H9 (cell line): ENCODE measurements around the gene CCDC157. TPM values are rescaled to one million over a fixed set of nuclear protein-coding genes. Genes with fewer than 3 reads are reported as not detected.
A peak's percentile ranks its signal among the peaks of the same experiment; 100 is the strongest.

Experiments used
- DNase-seq: peaks from one replicate; pipeline ENCODE4 v3.0.0-alpha.2; 2017
- H2AFZ ChIP-seq: one replicate; pipeline ENCODE4 v1.6.1; 2013; ENCODE audit warnings: mild to moderate bottlenecking, low read length, control low read depth, moderate library complexity
- H2AK5ac ChIP-seq: 2 replicates; pipeline ENCODE4 v1.6.1; 2013; ENCODE audit warnings: low read length, control low read depth, mixed read lengths; ENCODE audit not compliant: insufficient read length
- H2BK120ac ChIP-seq: one replicate; pipeline ENCODE4 v1.6.1; 2013; ENCODE audit warnings: low read depth, mild to moderate bottlenecking, low read length, control low read depth, inconsistent platforms; ENCODE audit not compliant: poor library complexity, severe bottlenecking
- H2BK12ac ChIP-seq: 2 replicates; pipeline ENCODE4 v1.6.1; 2013; ENCODE audit warnings: low read length, control low read depth, mixed read lengths, low read depth; ENCODE audit not compliant: insufficient read length
- H2BK15ac ChIP-seq: 2 replicates; pipeline ENCODE4 v1.6.1; 2013; ENCODE audit warnings: low read depth, low read length, control low read depth
- H2BK20ac ChIP-seq: one replicate; pipeline ENCODE4 v1.6.1; 2013; ENCODE audit warnings: low read depth, mild to moderate bottlenecking, low read length, control low read depth, inconsistent platforms; ENCODE audit not compliant: poor library complexity, severe bottlenecking
- H2BK5ac ChIP-seq: 2 replicates; pipeline ENCODE4 v1.6.1; 2013; ENCODE audit warnings: low read length, control low read depth, mixed read lengths; ENCODE audit not compliant: insufficient read length
- H3K14ac ChIP-seq: 2 replicates; pipeline ENCODE4 v1.6.1; 2013; ENCODE audit warnings: low read length, control low read depth; ENCODE audit not compliant: insufficient read depth
- H3K18ac ChIP-seq: 2 replicates; pipeline ENCODE4 v1.6.1; 2013; ENCODE audit warnings: low read depth, mild to moderate bottlenecking, mixed read lengths, low read length, control low read depth; ENCODE audit not compliant: insufficient read length
- H3K23ac ChIP-seq: 2 replicates; pipeline ENCODE4 v1.6.1; 2013; ENCODE audit warnings: low read length, control low read depth, mixed read lengths, low read depth; ENCODE audit not compliant: insufficient read length
- H3K23me2 ChIP-seq: 2 replicates; pipeline ENCODE4 v1.6.1; 2013; ENCODE audit warnings: low read depth, mild to moderate bottlenecking, mixed read lengths, low read length, control low read depth; ENCODE audit not compliant: insufficient read length, poor library complexity, severe bottlenecking
- H3K27ac ChIP-seq: 2 replicates; pipeline ENCODE4 v1.5.1; 2013; ENCODE audit warnings: low read length, control low read depth, mixed read lengths, low read depth; ENCODE audit not compliant: insufficient read length
- H3K27me3 ChIP-seq: 2 replicates; pipeline ENCODE4 v1.6.1; 2013; ENCODE audit warnings: low read length, control low read depth, inconsistent platforms; ENCODE audit not compliant: insufficient read depth
- H3K4ac ChIP-seq: 2 replicates; pipeline ENCODE4 v1.6.1; 2013; ENCODE audit warnings: low read depth, mild to moderate bottlenecking, control low read depth, inconsistent platforms, low read length, moderate library complexity
- H3K4me1 ChIP-seq: 2 replicates; pipeline ENCODE4 v1.6.1; 2013; ENCODE audit warnings: low read length, control low read depth, inconsistent platforms; ENCODE audit not compliant: insufficient read depth
- H3K4me2 ChIP-seq: 2 replicates; pipeline ENCODE4 v1.6.1; 2013; ENCODE audit warnings: low read length, control low read depth, mixed read lengths; ENCODE audit not compliant: insufficient read length, insufficient read depth
- H3K56ac ChIP-seq: 2 replicates; pipeline ENCODE4 v1.6.1; 2013; ENCODE audit warnings: low read depth, mild to moderate bottlenecking, mixed read lengths, low read length, control low read depth; ENCODE audit not compliant: insufficient read length
- H3K79me1 ChIP-seq: 2 replicates; pipeline ENCODE4 v1.6.1; 2013; ENCODE audit warnings: low read depth, mild to moderate bottlenecking, moderate library complexity, low read length, control low read depth, inconsistent platforms; ENCODE audit not compliant: insufficient read depth, poor library complexity, severe bottlenecking
- H3K79me2 ChIP-seq: 2 replicates; pipeline ENCODE4 v1.6.1; 2013; ENCODE audit warnings: low read length, control low read depth, inconsistent platforms; ENCODE audit not compliant: insufficient read depth
- H3K9ac ChIP-seq: 2 replicates; pipeline ENCODE4 v1.6.1; 2013; ENCODE audit warnings: low read length, control low read depth, mixed read lengths; ENCODE audit not compliant: insufficient read length; ENCODE audit errors: extremely low read depth
- H3K9me3 ChIP-seq: one replicate; pipeline ENCODE4 v1.6.1; 2013; ENCODE audit warnings: low read depth, low read length, inconsistent platforms; ENCODE audit not compliant: control insufficient read depth
- H3T11ph ChIP-seq: one replicate; pipeline ENCODE4 v1.6.1; 2013; ENCODE audit warnings: mild to moderate bottlenecking, low read length, control low read depth, inconsistent platforms
- H4K20me1 ChIP-seq: one replicate; pipeline ENCODE4 v1.6.1; 2013; ENCODE audit not compliant: control insufficient read depth, insufficient read length, insufficient read depth
- H4K5ac ChIP-seq: 2 replicates; pipeline ENCODE4 v1.6.1; 2013; ENCODE audit warnings: low read depth, mild to moderate bottlenecking, mixed read lengths, low read length, control low read depth; ENCODE audit not compliant: insufficient read length
- H4K8ac ChIP-seq: replicated peaks from 2 replicates; pipeline ENCODE4 v1.6.1; 2013; ENCODE audit warnings: low read length, control low read depth, mixed read lengths, low read depth; ENCODE audit not compliant: insufficient read length
- H4K91ac ChIP-seq: 2 replicates; pipeline ENCODE4 v1.6.1; 2013; ENCODE audit warnings: low read depth, mild to moderate bottlenecking, moderate library complexity, mixed read lengths, low read length, control low read depth; ENCODE audit not compliant: insufficient read length
- H3K27ac Mint-ChIP-seq, 3 experiments: 2 replicates in 2 of 3; 3 replicates in 1 of 3; pipeline ENCODE4 v1.8.0; 2020 to 2021; ENCODE audit warnings: mixed read lengths in 3 of 3, mild to moderate bottlenecking in 1 of 3, moderate library complexity in 1 of 3
- H3K27me3 Mint-ChIP-seq: 2 replicates; pipeline ENCODE4 v1.8.0; 2021; ENCODE audit warnings: low read depth, mild to moderate bottlenecking, moderate library complexity, mixed read lengths
- H3K36me3 Mint-ChIP-seq, 3 experiments: 2 replicates in 2 of 3; 3 replicates in 1 of 3; pipeline ENCODE4 v1.8.0; 2020 to 2021; ENCODE audit warnings: low read depth in 3 of 3, mixed read lengths in 3 of 3; ENCODE audit not compliant: insufficient read depth in 1 of 3
- H3K4me1 Mint-ChIP-seq, 2 experiments: 2 replicates each; pipeline ENCODE4 v1.8.0; 2020; ENCODE audit warnings: mixed read lengths in 2 of 2
- H3K4me3 Mint-ChIP-seq, 2 experiments: 2 replicates in 1 of 2; 3 replicates in 1 of 2; pipeline ENCODE4 v1.8.0; 2020 to 2021; ENCODE audit warnings: mild to moderate bottlenecking in 2 of 2, mixed read lengths in 2 of 2, moderate library complexity in 1 of 2
- H3K9me3 Mint-ChIP-seq, 2 experiments: 2 replicates in 1 of 2; 3 replicates in 1 of 2; pipeline ENCODE4 v1.8.0; 2020; ENCODE audit warnings: mild to moderate bottlenecking in 2 of 2, mixed read lengths in 2 of 2, moderate library complexity in 1 of 2
- WGBS: extraction: QIAGEN DNeasy Blood & Tissue Kit; methylation state at CpG from one replicate; pipeline ENCODE4 v1.1.7; 2013; ENCODE audit warnings: missing lambda C conversion rate, low lambda C conversion rate, mixed read lengths; ENCODE audit not compliant: insufficient read length; ENCODE audit errors: extremely low coverage; 5-methylcytosine and 5-hydroxymethylcytosine counted together
- total RNA-seq: library from RNA; stranded (reverse); gene quantifications from 2 replicates; pipeline ENCODE4 v1.2.1, GENCODE V29; 2021
- TF ChIP-seq, protein P1 (sequence below): fragments of 200-600 bp; sonication (generic); conservative IDR thresholded peaks from 3 replicates; pipeline ENCODE4 v1.8.0; 2021; ENCODE audit warnings: antibody characterized with exemption, mild to moderate bottlenecking

The CCDC157 gene
- total RNA-seq, 1 experiment from 2014 or later = 4.3 TPM

DNA sequence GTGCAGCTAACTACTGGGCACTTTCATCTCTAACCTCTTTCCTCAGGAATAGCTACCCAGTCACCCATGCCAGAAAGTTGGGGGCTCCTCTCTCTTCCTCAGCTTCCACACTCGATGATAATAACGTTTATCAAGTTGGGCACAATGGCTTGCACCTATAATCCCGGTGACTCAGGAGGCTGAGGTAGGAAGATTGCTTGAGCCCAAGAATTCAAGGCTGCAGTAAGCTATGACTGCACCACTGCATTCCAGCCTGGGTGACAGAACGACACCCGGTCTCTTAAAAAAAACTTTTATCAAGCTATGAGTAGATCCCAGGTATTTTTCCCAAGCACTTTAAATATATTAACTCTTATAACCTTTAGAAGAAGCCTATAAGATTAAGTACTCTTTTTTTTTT, 2.2 kb upstream of the CCDC157 start:
- H3K4me1 ChIP-seq = no peaks in the 10 kb centered on the region; the same call in 1 of the 2 replicates
- H2BK20ac ChIP-seq = no peak overlapping the region
- no peak overlapping the region for H2BK120ac ChIP-seq
- H3K56ac ChIP-seq = no peak overlapping the region
- no peak overlapping the region for H4K91ac ChIP-seq
- H3K27ac ChIP-seq = no peak overlapping the region
- H3K23ac ChIP-seq = no peak overlapping the region
- no peaks in the 10 kb centered on the region for H3K9me3 ChIP-seq
- H3K14ac ChIP-seq = no peak overlapping the region
- H2BK12ac ChIP-seq = no peak overlapping the region
- H4K20me1 ChIP-seq = no peaks in the 10 kb centered on the region
- H3K9ac ChIP-seq = no peak overlapping the region
- peak overlapping the region in 2 of 3 experiments; percentile 14 to 17; a peak in 2 of 7 replicates for H3K27ac Mint-ChIP-seq
- peaks cover 18% of the 10 kb centered on the region for H3K79me2 ChIP-seq
- H3K79me1 ChIP-seq = peaks cover 10% of the 10 kb centered on the region
- no peak overlapping the region for H2AK5ac ChIP-seq
- no peak overlapping the region for H3K18ac ChIP-seq
- peak overlapping the region in 1 of 2 experiments; percentile 96; a peak in 1 of 5 replicates for H3K4me3 Mint-ChIP-seq
- no peak for DNase-seq
- no peak overlapping the region for H2AFZ ChIP-seq
- no peak overlapping the region for H3K4me2 ChIP-seq
- peaks cover 14 to 18% of the 10 kb centered on the region in 2 experiments for H3K4me1 Mint-ChIP-seq
- H3K36me3 Mint-ChIP-seq = peaks cover 23 to 45% (median 43%) of the 10 kb centered on the region in 3 experiments
- TF ChIP-seq, protein P1, sequence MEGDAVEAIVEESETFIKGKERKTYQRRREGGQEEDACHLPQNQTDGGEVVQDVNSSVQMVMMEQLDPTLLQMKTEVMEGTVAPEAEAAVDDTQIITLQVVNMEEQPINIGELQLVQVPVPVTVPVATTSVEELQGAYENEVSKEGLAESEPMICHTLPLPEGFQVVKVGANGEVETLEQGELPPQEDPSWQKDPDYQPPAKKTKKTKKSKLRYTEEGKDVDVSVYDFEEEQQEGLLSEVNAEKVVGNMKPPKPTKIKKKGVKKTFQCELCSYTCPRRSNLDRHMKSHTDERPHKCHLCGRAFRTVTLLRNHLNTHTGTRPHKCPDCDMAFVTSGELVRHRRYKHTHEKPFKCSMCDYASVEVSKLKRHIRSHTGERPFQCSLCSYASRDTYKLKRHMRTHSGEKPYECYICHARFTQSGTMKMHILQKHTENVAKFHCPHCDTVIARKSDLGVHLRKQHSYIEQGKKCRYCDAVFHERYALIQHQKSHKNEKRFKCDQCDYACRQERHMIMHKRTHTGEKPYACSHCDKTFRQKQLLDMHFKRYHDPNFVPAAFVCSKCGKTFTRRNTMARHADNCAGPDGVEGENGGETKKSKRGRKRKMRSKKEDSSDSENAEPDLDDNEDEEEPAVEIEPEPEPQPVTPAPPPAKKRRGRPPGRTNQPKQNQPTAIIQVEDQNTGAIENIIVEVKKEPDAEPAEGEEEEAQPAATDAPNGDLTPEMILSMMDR = no peak
- no CpG with 5 or more reads among the region's 5 CpGs for WGBS
- no peak overlapping the region for H4K5ac ChIP-seq
- no peaks in the 10 kb centered on the region for H3K27me3 Mint-ChIP-seq
- no peak overlapping the region for H3K4ac ChIP-seq
- peaks cover 3% of the 10 kb centered on the region for H3K23me2 ChIP-seq
- H3K27me3 ChIP-seq = no peaks in the 10 kb centered on the region
- H4K8ac ChIP-seq = no peak overlapping the region
- H3T11ph ChIP-seq = no peak overlapping the region
- no peak overlapping the region for H2BK15ac ChIP-seq
- no peaks in the 10 kb centered on the region for H3K9me3 Mint-ChIP-seq
- H2BK5ac ChIP-seq = no peak overlapping the region
